H1 (cell line): ENCODE measurements around the gene TPM2. TPM values are rescaled to one million over a fixed set of nuclear protein-coding genes. Genes with fewer than 3 reads are reported as not detected.

Experiments
- NRF1 ChIP-seq: IDR thresholded peaks from 2 replicates; pipeline ENCODE4 v1.6.1; 2011; ENCODE audit warnings: mild to moderate bottlenecking, low read depth, low read length, improper control_type of control experiment
- polyA plus RNA-seq, 7 experiments: library from polyadenylated mRNA; depleted of rRNA in 3 of 7; stranded (reverse) in 5 of 7; unstranded in 2 of 7; fragments of >200 nt in 5 of 7; fragments of 200-250 nt in 2 of 7; gene quantifications; 1 replicate in 5 of 7; 2 replicates in 1 of 7; 4 replicates in 1 of 7; pipeline versions ENCODE4 v1.2.1 to v1.2.3, GENCODE V29; 2011 to 2013; ENCODE audit warnings: missing spikeins in 2 of 7, mixed read lengths in 2 of 7
- total RNA-seq: library from RNA; stranded (reverse); fragmentation: NEBNext Ultra II Directional; extraction: Animal tissue kit (Norgen Biotek cat#: 25700); gene quantifications from 2 replicates; pipeline ENCODE4 v1.2.1, GENCODE V29; 2021

The TPM2 gene
- total and polyA plus RNA-seq, 2 of the 8 experiments (the other 6 are each of a cell fraction or from before 2014, with no cell fraction given), result 62.5 to 181 TPM

DNA sequence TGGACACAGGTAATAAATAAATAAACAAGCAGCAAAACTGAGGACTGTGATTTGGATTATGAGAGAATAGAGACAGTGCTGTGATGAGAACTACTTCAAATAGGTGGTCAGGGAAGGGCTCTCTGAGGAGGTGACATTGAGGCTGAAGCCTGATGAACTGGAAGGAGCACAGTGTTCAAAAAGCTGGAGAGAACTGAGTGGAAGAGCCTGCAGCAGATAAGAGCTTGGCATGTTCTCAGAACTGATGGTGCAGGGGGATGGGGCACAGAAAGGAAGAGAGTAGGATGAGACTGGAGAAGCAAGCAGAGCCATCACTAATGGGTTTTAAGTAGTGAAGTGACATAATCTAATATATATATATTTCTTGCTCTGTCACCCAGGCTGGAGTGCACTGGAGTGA, 11.2 kb upstream of the TPM2 start (continued):
- no peak for TF ChIP-seq NRF1
- TF ChIP-seq, all 59 proteins: peak for 0
